Activated CD8-positive, alpha-beta T cell treated with anti-CD3 and anti-CD28 coated beads for 36 hours (primary cell): ENCODE data around the gene ESRP2. TPM values are rescaled to one million over a fixed set of nuclear protein-coding genes. Genes with fewer than 3 reads are reported as not detected.
A peak's percentile ranks its signal among the peaks of the same experiment; 100 is the strongest.

Experiments used
- ATAC-seq: fragments of 200-7000 bp; cut with Tn5 transposase; one replicate; pipeline ENCODE4 v1.10.0; 2021; ENCODE audit warnings: mild to moderate bottlenecking, moderate library complexity
- CTCF ChIA-PET: fragments of 350-600 bp; sonication (Branson Sonifier 250); formaldehyde crosslinking; loops from one replicate; lab custom pipeline; 2021; ENCODE audit warnings: antibody characterized with exemption; lab: Charles Lee
- POLR2A ChIA-PET: fragments of 350-600 bp; sonication (Branson Sonifier 250); formaldehyde crosslinking; loops from one replicate; lab custom pipeline; 2021; ENCODE audit warnings: antibody characterized with exemption; lab: Charles Lee
- DNase-seq: peaks from one replicate; pipeline ENCODE4 v3.0.0-alpha.2; 2020
- H3K27ac Mint-ChIP-seq: one replicate; pipeline ENCODE4 v1.8.0; 2021; ENCODE audit warnings: mild to moderate bottlenecking, mixed read lengths
- H3K27me3 Mint-ChIP-seq: one replicate; pipeline ENCODE4 v1.8.0; 2021; ENCODE audit warnings: mixed read lengths
- H3K36me3 Mint-ChIP-seq: one replicate; pipeline ENCODE4 v1.8.0; 2021; ENCODE audit warnings: low read depth, mixed read lengths
- H3K4me1 Mint-ChIP-seq: one replicate; pipeline ENCODE4 v1.8.0; 2021; ENCODE audit warnings: low read depth, mixed read lengths
- H3K4me3 Mint-ChIP-seq: one replicate; pipeline ENCODE4 v1.8.0; 2021; ENCODE audit warnings: mild to moderate bottlenecking, moderate library complexity, mixed read lengths
- H3K9me3 Mint-ChIP-seq: one replicate; pipeline ENCODE4 v1.8.0; 2021; ENCODE audit warnings: mixed read lengths
- CTCF ChIP-seq: fragments of 200-600 bp; IDR thresholded peaks from one replicate; pipeline ENCODE4 v1.8.0; 2022; ENCODE audit warnings: antibody characterized with exemption, mild to moderate bottlenecking
- intact Hi-C: fragments of 100-400 bp; cut with micrococcal nuclease; formaldehyde crosslinking; loops from one replicate; pipeline ENCODE4 v1.10.0; 2022
- total RNA-seq, 2 experiments: library from RNA; stranded (reverse); gene quantifications; one replicate each; pipeline ENCODE4 v1.2.3, GENCODE V29; 2021

ESRP2 gene
- total RNA-seq, 2 experiments from 2014 or later, result 0.65 to 0.77 TPM

GRCh38 chr16:68237243-68238028, 1.5 kb upstream of the ESRP2 start:
- peaks cover 36% of the 10 kb centered on the region for H3K4me1 Mint-ChIP-seq
- no peaks in the 10 kb centered on the region for H3K27me3 Mint-ChIP-seq
- no peaks in the 10 kb centered on the region for H3K9me3 Mint-ChIP-seq
- peak overlapping the region; percentile 87 for H3K4me3 Mint-ChIP-seq
- CTCF ChIA-PET, result interaction anchor here (0.7 to 2.9 kb wide), 9 partner anchors 7 to 145 kb away, joined by 3 to 20 read pairs (median 3); partner anchors contain the start of genes PRMT7, SLC7A6 and SLC7A6OS
- POLR2A ChIA-PET, result interaction anchor here (0.8 to 2.7 kb wide), 13 partner anchors 10 to 675 kb away, joined by 3 to 17 read pairs (median 3); partner anchors contain the start of genes NFATC3, PRMT7, SLC7A6 and SLC7A6OS
- ATAC-seq (peak; percentile 81), DNase-seq (peak; percentile 96)
- TF ChIP-seq CTCF, result no peak
- no peaks in the 10 kb centered on the region for H3K36me3 Mint-ChIP-seq
- peak overlapping the region; percentile 94 for H3K27ac Mint-ChIP-seq
- intact Hi-C loops, result no loop called here

- ChIA-PET CTCF (interaction anchor here (0.7 to 2.9 kb wide), 8 partner anchors 8 to 144 kb away, joined by 3 to 20 read pairs (median 4); partner anchors contain the start of genes PRMT7, SLC7A6 and SLC7A6OS), POLR2A (interaction anchor here (0.8 to 3.0 kb wide), 13 partner anchors 8 to 674 kb away, joined by 3 to 17 read pairs (median 3); partner anchors contain the start of genes NFATC3, PLA2G15, PRMT7 and SLC7A6)
- ATAC-seq (peak; percentile 5), DNase-seq (peak; percentile 48)
- Mint-ChIP-seq H3K27me3 (no peaks in the 10 kb centered on the region), H3K4me1 (peaks cover 36% of the 10 kb centered on the region), H3K9me3 (no peaks in the 10 kb centered on the region), H3K4me3 (peak overlapping the region; percentile 87), H3K36me3 (no peaks in the 10 kb centered on the region), H3K27ac (peak overlapping the region; percentile 94)
- no peak for TF ChIP-seq CTCF
- intact Hi-C loops, result no loop called here
These were observed 907 bp upstream of the ESRP2 start for GRCh38 chr16:68236826-68237242.

- CTCF ChIA-PET, result interaction anchor here (0.7 to 1.3 kb wide), 4 partner anchors 8 to 143 kb away, joined by 3 to 8 read pairs (median 3); partner anchors contain the start of genes PRMT7, SLC7A6 and SLC7A6OS
- POLR2A ChIA-PET, result interaction anchor here (0.8 to 3.0 kb wide), 10 partner anchors 9 to 674 kb away, joined by 3 to 17 read pairs (median 4); partner anchors contain the start of genes PLA2G15, PRMT7, SLC7A6 and SLC7A6OS
- intact Hi-C loops, result no loop called here
- Mint-ChIP-seq H3K4me3 (peak overlapping the region; percentile 87), H3K9me3 (no peaks in the 10 kb centered on the region), H3K27ac (peak overlapping the region; percentile 94), H3K4me1 (peaks cover 36% of the 10 kb centered on the region), H3K36me3 (no peaks in the 10 kb centered on the region), H3K27me3 (no peaks in the 10 kb centered on the region)
- TF ChIP-seq CTCF, result no peak
- DNase-seq, result peak; percentile 57
- no peak for ATAC-seq
These were observed 354 bp upstream of the ESRP2 start for GRCh38 chr16:68236137-68236825.

GRCh38 chr16:68235108-68235886, 630 bp downstream of the ESRP2 start:
- POLR2A ChIA-PET, result interaction anchor here (0.9 to 3.0 kb wide), 3 partner anchors 8 to 13 kb away, joined by 3 to 17 read pairs (median 10); partner anchors contain the start of gene PLA2G15
- H3K9me3 Mint-ChIP-seq, result no peaks in the 10 kb centered on the region

More at GRCh38 chr16:68235108-68235886, 630 bp downstream of the ESRP2 start:
- no peak for ATAC-seq
- peak overlapping the region; percentile 27 for H3K4me3 Mint-ChIP-seq
- no peak for TF ChIP-seq CTCF
- CTCF ChIA-PET, result interaction anchor here (0.9 to 1.5 kb wide), 2 partner anchors 94 to 141 kb away, joined by 3 to 5 read pairs; no protein-coding TSS in a partner anchor
- no peak overlapping the region for H3K27ac Mint-ChIP-seq
- H3K36me3 Mint-ChIP-seq, result peaks cover 1% of the 10 kb centered on the region
- no peaks in the 10 kb centered on the region for H3K27me3 Mint-ChIP-seq
- peaks cover 36% of the 10 kb centered on the region for H3K4me1 Mint-ChIP-seq
- intact Hi-C loops, result no loop called here
- DNase-seq, result peak; percentile 23
